ENCODE results near the gene ENG.

DNA sequence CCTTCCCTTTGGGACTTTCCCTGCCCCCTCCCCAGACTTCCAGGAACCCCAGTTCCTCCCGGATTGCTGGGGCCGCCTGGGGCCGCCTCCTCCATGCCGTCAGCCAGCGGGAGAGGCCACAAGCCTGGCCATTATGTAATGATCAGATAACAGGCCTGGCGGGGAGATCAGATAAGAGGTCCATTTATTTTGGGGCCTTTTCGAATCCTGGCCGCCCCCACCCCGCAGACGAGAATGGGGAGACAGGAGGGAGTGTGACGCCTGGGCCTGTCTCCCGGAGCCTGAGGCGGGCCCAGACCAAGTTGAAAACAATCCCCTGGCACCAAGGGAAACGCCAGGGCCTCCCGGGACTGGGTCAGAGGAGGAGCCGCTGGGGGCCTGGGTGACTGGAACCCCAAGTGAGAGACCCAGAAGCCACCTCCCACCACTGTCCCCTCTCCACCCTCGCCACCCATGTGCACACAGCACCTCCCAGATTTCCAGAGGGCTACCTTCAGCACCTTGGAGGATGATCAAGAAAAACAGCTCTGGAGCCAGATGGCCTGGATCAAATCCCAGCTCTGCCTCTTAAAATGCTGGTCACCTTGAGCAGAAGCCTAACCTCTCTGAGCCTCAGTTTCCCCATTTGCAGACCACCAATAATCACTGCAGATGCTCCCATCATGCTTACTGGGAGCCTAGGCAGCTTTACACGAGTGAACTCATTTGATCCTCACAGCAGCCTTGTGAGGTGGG is 7.8 kb downstream of the ENG start:
- TF ChIP-seq, protein P1, sequence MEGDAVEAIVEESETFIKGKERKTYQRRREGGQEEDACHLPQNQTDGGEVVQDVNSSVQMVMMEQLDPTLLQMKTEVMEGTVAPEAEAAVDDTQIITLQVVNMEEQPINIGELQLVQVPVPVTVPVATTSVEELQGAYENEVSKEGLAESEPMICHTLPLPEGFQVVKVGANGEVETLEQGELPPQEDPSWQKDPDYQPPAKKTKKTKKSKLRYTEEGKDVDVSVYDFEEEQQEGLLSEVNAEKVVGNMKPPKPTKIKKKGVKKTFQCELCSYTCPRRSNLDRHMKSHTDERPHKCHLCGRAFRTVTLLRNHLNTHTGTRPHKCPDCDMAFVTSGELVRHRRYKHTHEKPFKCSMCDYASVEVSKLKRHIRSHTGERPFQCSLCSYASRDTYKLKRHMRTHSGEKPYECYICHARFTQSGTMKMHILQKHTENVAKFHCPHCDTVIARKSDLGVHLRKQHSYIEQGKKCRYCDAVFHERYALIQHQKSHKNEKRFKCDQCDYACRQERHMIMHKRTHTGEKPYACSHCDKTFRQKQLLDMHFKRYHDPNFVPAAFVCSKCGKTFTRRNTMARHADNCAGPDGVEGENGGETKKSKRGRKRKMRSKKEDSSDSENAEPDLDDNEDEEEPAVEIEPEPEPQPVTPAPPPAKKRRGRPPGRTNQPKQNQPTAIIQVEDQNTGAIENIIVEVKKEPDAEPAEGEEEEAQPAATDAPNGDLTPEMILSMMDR (IDR thresholded peaks at IDR 0.05; ENCODE audit: low read depth, low read length) = no peak
- no peak for TF ChIP-seq EZH2phosphoT487 (IDR thresholded peaks at IDR 0.05; ENCODE audit: low read depth)
